Activated naive CD4-positive, alpha-beta T cell treated with anti-CD3 and anti-CD28 coated beads, Interleukin-2, amount 50 U/mL, for 24 hours (primary cell): Measurements from ENCODE around the gene PGF.

Experiments
- H3K27ac Mint-ChIP-seq: one replicate; pipeline ENCODE4 v1.8.0; 2021; ENCODE audit warnings: mild to moderate bottlenecking, mixed read lengths
- H3K27me3 Mint-ChIP-seq: one replicate; pipeline ENCODE4 v1.8.0; 2021; ENCODE audit warnings: mixed read lengths
- H3K36me3 Mint-ChIP-seq: one replicate; pipeline ENCODE4 v1.8.0; 2021; ENCODE audit warnings: mixed read lengths
- H3K4me1 Mint-ChIP-seq: one replicate; pipeline ENCODE4 v1.8.0; 2021; ENCODE audit warnings: mixed read lengths
- H3K4me3 Mint-ChIP-seq: one replicate; pipeline ENCODE4 v1.8.0; 2021; ENCODE audit warnings: mild to moderate bottlenecking, mixed read lengths
- H3K9me3 Mint-ChIP-seq: one replicate; pipeline ENCODE4 v1.8.0; 2021; ENCODE audit warnings: mixed read lengths

Gene PGF

GRCh38 chr14:74892745-74893144 lies 62.7 kb downstream of the PGF start:
- no peak overlapping the region for H3K4me3 Mint-ChIP-seq
- H3K9me3 Mint-ChIP-seq, result no peaks in the 10 kb centered on the region
- H3K27me3 Mint-ChIP-seq, result no peaks in the 10 kb centered on the region
- H3K27ac Mint-ChIP-seq, result no peak overlapping the region
- H3K4me1 Mint-ChIP-seq, result peaks cover 13% of the 10 kb centered on the region
- H3K36me3 Mint-ChIP-seq, result peaks cover 12% of the 10 kb centered on the region

- H3K36me3 Mint-ChIP-seq, result peaks cover 10% of the 10 kb centered on the region
- H3K4me1 Mint-ChIP-seq, result peaks cover 17% of the 10 kb centered on the region
- H3K27me3 Mint-ChIP-seq, result no peaks in the 10 kb centered on the region
- H3K4me3 Mint-ChIP-seq, result no peak overlapping the region
- H3K9me3 Mint-ChIP-seq, result no peaks in the 10 kb centered on the region
- no peak overlapping the region for H3K27ac Mint-ChIP-seq
These were observed 63.5 kb downstream of the PGF start for GRCh38 chr14:74891870-74892269.
